Measurements from ENCODE around the gene RAB32.

Gene RAB32

GRCh38 chr6:146542881-146543210, 787 bp upstream of the RAB32 start:
- no peak overlapping the region for H3K4me3 ChIP-seq (ENCODE audit: low read depth, low read length)
- no peaks in the 10 kb centered on the region for H3K9me3 ChIP-seq (ENCODE audit: severe bottlenecking)
- no peak overlapping the region for H3K27ac ChIP-seq
- no peaks in the 10 kb centered on the region for H3K27me3 ChIP-seq (ENCODE audit: insufficient read depth, low read depth, severe bottlenecking)
- TF ChIP-seq CTCF (IDR thresholded peaks at IDR 0.05; ENCODE audit: low read depth, low read length) = no peak
- H3K36me3 ChIP-seq = no peaks in the 10 kb centered on the region
- DNase-seq = no peak

- Histone ChIP-seq H3K36me3 (no peaks in the 10 kb centered on the region), H3K4me3 (ENCODE audit: low read depth, low read length) (no peak overlapping the region), H3K27me3 (ENCODE audit: insufficient read depth, low read depth, severe bottlenecking) (no peaks in the 10 kb centered on the region), H3K27ac (no peak overlapping the region), H3K9me3 (ENCODE audit: severe bottlenecking) (no peaks in the 10 kb centered on the region)
- no peak for DNase-seq
- no peak for TF ChIP-seq CTCF (IDR thresholded peaks at IDR 0.05; ENCODE audit: low read depth, low read length)
These were observed 445 bp downstream of the RAB32 start for GRCh38 chr6:146543940-146544615.

- no peak overlapping the region for H3K4me3 ChIP-seq (ENCODE audit: low read depth, low read length)
- H3K36me3 ChIP-seq = no peaks in the 10 kb centered on the region
- H3K27ac ChIP-seq = no peak overlapping the region
- no peak for DNase-seq
- no peaks in the 10 kb centered on the region for H3K9me3 ChIP-seq (ENCODE audit: severe bottlenecking)
- no peaks in the 10 kb centered on the region for H3K27me3 ChIP-seq (ENCODE audit: insufficient read depth, low read depth, severe bottlenecking)
- no peak for TF ChIP-seq CTCF (IDR thresholded peaks at IDR 0.05; ENCODE audit: low read depth, low read length)
These were observed 1.1 kb downstream of the RAB32 start for GRCh38 chr6:146544616-146545182.

GRCh38 chr6:146545581-146545980, 1.9 kb downstream of the RAB32 start:
- Histone ChIP-seq H3K27me3 (ENCODE audit: insufficient read depth, low read depth, severe bottlenecking) (no peaks in the 10 kb centered on the region), H3K27ac (no peak overlapping the region), H3K9me3 (ENCODE audit: severe bottlenecking) (no peaks in the 10 kb centered on the region), H3K36me3 (no peaks in the 10 kb centered on the region), H3K4me3 (ENCODE audit: low read depth, low read length) (no peak overlapping the region)
- TF ChIP-seq CTCF (IDR thresholded peaks at IDR 0.05; ENCODE audit: low read depth, low read length) = no peak
- no peak for DNase-seq

GRCh38 chr6:146546443-146547043, 2.9 kb downstream of the RAB32 start:
- H3K4me3 ChIP-seq (ENCODE audit: low read depth, low read length) = no peak overlapping the region
- H3K36me3 ChIP-seq = no peaks in the 10 kb centered on the region
- no peaks in the 10 kb centered on the region for H3K9me3 ChIP-seq (ENCODE audit: severe bottlenecking)
- no peak for DNase-seq
- H3K27me3 ChIP-seq (ENCODE audit: insufficient read depth, low read depth, severe bottlenecking) = no peaks in the 10 kb centered on the region
- no peak for TF ChIP-seq CTCF (IDR thresholded peaks at IDR 0.05; ENCODE audit: low read depth, low read length)
- no peak overlapping the region for H3K27ac ChIP-seq
